SK-N-SH (cell line): ENCODE results near the gene KLHDC7A.

Experiments used
- FOXM1 ChIP-seq: IDR thresholded peaks from 2 replicates; pipeline ENCODE4 v1.4.0; 2012; ENCODE audit warnings: low read depth, mild to moderate bottlenecking
- GABPA ChIP-seq: IDR thresholded peaks from 2 replicates; pipeline ENCODE4 v1.4.0; 2012; ENCODE audit warnings: low read depth, mild to moderate bottlenecking
- NRF1 ChIP-seq: IDR thresholded peaks from 2 replicates; pipeline ENCODE4 v1.6.1; 2012; ENCODE audit warnings: low read depth, mild to moderate bottlenecking, low read length
- POLR2AphosphoS5 ChIP-seq: IDR thresholded peaks from 2 replicates; pipeline ENCODE4 v1.6.1; 2012; ENCODE audit warnings: low read depth, low read length
- RAD21 ChIP-seq: IDR thresholded peaks from 2 replicates; pipeline ENCODE4 v1.6.1; 2012; ENCODE audit warnings: mild to moderate bottlenecking, low read length
- TAF1 ChIP-seq: IDR thresholded peaks from 2 replicates; pipeline ENCODE4 v1.6.1; 2012; ENCODE audit warnings: low read depth, mild to moderate bottlenecking, low read length, moderate library complexity, borderline replicate concordance
- TF ChIP-seq, protein P1 (sequence below): IDR thresholded peaks from 2 replicates; pipeline ENCODE4 v1.6.1; 2012; ENCODE audit warnings: mild to moderate bottlenecking, low read depth, low read length, moderate library complexity
- TF ChIP-seq, protein P2 (sequence below): fragments of 200-600 bp; sonication (generic); IDR thresholded peaks from 2 replicates; pipeline ENCODE4 v1.6.1; 2017; ENCODE audit warnings: antibody characterized with exemption, mild to moderate bottlenecking, moderate library complexity

DNA sequence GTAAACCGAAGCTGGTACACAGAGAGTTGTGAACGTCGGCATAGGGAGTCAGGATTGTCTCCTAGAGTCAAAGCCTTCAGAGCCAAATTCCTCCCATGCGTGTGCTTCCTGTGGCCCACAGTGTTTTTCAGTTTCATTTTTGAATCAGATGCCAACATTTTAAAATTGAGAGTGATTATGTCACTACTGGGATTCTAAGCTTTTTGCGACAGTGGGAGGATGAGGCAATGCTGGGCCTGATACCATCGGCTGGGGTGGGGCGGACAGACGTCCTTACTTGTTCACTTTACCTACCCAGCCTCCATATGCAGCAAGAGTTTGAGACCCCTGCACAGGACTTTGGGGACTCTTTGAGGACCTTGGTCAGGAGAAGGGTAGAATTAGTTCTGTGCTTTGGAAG lies 1.3 kb upstream of the KLHDC7A start:
- TF ChIP-seq, protein P1, sequence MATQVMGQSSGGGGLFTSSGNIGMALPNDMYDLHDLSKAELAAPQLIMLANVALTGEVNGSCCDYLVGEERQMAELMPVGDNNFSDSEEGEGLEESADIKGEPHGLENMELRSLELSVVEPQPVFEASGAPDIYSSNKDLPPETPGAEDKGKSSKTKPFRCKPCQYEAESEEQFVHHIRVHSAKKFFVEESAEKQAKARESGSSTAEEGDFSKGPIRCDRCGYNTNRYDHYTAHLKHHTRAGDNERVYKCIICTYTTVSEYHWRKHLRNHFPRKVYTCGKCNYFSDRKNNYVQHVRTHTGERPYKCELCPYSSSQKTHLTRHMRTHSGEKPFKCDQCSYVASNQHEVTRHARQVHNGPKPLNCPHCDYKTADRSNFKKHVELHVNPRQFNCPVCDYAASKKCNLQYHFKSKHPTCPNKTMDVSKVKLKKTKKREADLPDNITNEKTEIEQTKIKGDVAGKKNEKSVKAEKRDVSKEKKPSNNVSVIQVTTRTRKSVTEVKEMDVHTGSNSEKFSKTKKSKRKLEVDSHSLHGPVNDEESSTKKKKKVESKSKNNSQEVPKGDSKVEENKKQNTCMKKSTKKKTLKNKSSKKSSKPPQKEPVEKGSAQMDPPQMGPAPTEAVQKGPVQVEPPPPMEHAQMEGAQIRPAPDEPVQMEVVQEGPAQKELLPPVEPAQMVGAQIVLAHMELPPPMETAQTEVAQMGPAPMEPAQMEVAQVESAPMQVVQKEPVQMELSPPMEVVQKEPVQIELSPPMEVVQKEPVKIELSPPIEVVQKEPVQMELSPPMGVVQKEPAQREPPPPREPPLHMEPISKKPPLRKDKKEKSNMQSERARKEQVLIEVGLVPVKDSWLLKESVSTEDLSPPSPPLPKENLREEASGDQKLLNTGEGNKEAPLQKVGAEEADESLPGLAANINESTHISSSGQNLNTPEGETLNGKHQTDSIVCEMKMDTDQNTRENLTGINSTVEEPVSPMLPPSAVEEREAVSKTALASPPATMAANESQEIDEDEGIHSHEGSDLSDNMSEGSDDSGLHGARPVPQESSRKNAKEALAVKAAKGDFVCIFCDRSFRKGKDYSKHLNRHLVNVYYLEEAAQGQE = no peak
- TF ChIP-seq, protein P2, sequence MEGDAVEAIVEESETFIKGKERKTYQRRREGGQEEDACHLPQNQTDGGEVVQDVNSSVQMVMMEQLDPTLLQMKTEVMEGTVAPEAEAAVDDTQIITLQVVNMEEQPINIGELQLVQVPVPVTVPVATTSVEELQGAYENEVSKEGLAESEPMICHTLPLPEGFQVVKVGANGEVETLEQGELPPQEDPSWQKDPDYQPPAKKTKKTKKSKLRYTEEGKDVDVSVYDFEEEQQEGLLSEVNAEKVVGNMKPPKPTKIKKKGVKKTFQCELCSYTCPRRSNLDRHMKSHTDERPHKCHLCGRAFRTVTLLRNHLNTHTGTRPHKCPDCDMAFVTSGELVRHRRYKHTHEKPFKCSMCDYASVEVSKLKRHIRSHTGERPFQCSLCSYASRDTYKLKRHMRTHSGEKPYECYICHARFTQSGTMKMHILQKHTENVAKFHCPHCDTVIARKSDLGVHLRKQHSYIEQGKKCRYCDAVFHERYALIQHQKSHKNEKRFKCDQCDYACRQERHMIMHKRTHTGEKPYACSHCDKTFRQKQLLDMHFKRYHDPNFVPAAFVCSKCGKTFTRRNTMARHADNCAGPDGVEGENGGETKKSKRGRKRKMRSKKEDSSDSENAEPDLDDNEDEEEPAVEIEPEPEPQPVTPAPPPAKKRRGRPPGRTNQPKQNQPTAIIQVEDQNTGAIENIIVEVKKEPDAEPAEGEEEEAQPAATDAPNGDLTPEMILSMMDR = no peak
- TF ChIP-seq TAF1 (no peak), RAD21 (no peak), POLR2AphosphoS5 (no peak), NRF1 (no peak), GABPA (no peak), FOXM1 (no peak)
